IMR-90 (cell line): Measurements from ENCODE around the gene HFE. TPM values are rescaled to one million over a fixed set of nuclear protein-coding genes. Genes with fewer than 3 reads are reported as not detected.

Source experiments
- ATAC-seq: fragments of 200-7000 bp; cut with Tn5 transposase; 2 replicates; pipeline ENCODE4 v1.9.1; 2020; ENCODE audit warnings: low read depth, mild to moderate bottlenecking, moderate library complexity
- BruUV-seq: library from RNA; stranded (reverse); fragments of 400-500 nt; replicated peaks from 2 replicates; lab custom pipeline; 2021; lab: Mats Ljungman, UMichigan
- CTCF ChIA-PET: fragments of 300-600 bp; formaldehyde crosslinking; extraction: SDS; loops from one replicate; lab custom pipeline; 2021; ENCODE audit warnings: antibody characterized with exemption; lab: Yijun Ruan, JAX
- POLR2A ChIA-PET: fragments of 300-600 bp; sonication (Branson Sonifier 250); formaldehyde crosslinking; loops from one replicate; lab custom pipeline; 2022; ENCODE audit warnings: antibody characterized with exemption; ENCODE audit not compliant: unreplicated experiment; lab: Charles Lee
- DNase-seq: peaks from one replicate; pipeline ENCODE4 v3.0.0; 2013
- H2AFZ ChIP-seq: replicated peaks from 2 replicates; pipeline ENCODE3; 2013; ENCODE audit warnings: low read length, mild to moderate bottlenecking; ENCODE audit not compliant: poor library complexity
- H2AK5ac ChIP-seq: 2 replicates; pipeline ENCODE4 v1.6.1; 2013; ENCODE audit warnings: low read depth, low read length, inconsistent platforms
- H2AK9ac ChIP-seq: replicated peaks from 2 replicates; pipeline ENCODE3; 2013; ENCODE audit warnings: mild to moderate bottlenecking, low read depth, low read length, moderate library complexity; ENCODE audit not compliant: poor library complexity
- H2BK120ac ChIP-seq: 2 replicates; pipeline ENCODE4 v1.6.1; 2013; ENCODE audit warnings: low read depth, low read length, inconsistent platforms
- H2BK15ac ChIP-seq: 3 replicates; pipeline ENCODE4 v1.6.1; 2013; ENCODE audit warnings: low read depth, low read length, inconsistent platforms
- H2BK20ac ChIP-seq: 2 replicates; pipeline ENCODE4 v1.6.1; 2013; ENCODE audit warnings: low read depth, mild to moderate bottlenecking, inconsistent platforms, low read length, moderate library complexity
- H2BK5ac ChIP-seq: 2 replicates; pipeline ENCODE4 v1.6.1; 2013; ENCODE audit warnings: mild to moderate bottlenecking, low read depth, low read length, inconsistent platforms; ENCODE audit not compliant: poor library complexity, severe bottlenecking
- H3K14ac ChIP-seq: replicated peaks from 2 replicates; pipeline ENCODE4 v1.6.1; 2013; ENCODE audit warnings: low read depth, low read length, inconsistent platforms
- H3K18ac ChIP-seq: 2 replicates; pipeline ENCODE4 v1.6.1; 2013; ENCODE audit warnings: low read depth, low read length, control low read depth
- H3K23ac ChIP-seq: 2 replicates; pipeline ENCODE4 v1.6.1; 2013; ENCODE audit warnings: low read depth, low read length, inconsistent platforms
- H3K27ac ChIP-seq: 2 replicates; pipeline ENCODE4 v1.5.1; 2013; ENCODE audit warnings: mild to moderate bottlenecking, control low read depth, low read length; ENCODE audit not compliant: insufficient read depth
- H3K27me3 ChIP-seq: 2 replicates; pipeline ENCODE4 v1.6.1; 2013; ENCODE audit warnings: low read length; ENCODE audit not compliant: control insufficient read depth, insufficient read depth
- H3K36me3 ChIP-seq: 2 replicates; pipeline ENCODE4 v1.6.1; 2013; ENCODE audit warnings: low read length, mixed read lengths; ENCODE audit not compliant: control insufficient read depth, insufficient read depth
- H3K4ac ChIP-seq: 2 replicates; pipeline ENCODE4 v1.6.1; 2013; ENCODE audit warnings: low read depth, low read length, inconsistent platforms
- H3K4me1 ChIP-seq: 2 replicates; pipeline ENCODE4 v1.6.1; 2013; ENCODE audit warnings: low read length, mixed read lengths; ENCODE audit not compliant: control insufficient read depth, insufficient read depth
- H3K4me2 ChIP-seq: 2 replicates; pipeline ENCODE4 v1.6.1; 2013; ENCODE audit warnings: low read depth, mild to moderate bottlenecking, control low read depth, low read length, moderate library complexity
- H3K4me3 ChIP-seq: 2 replicates; pipeline ENCODE4 v1.5.1; 2013; ENCODE audit warnings: low read depth, mild to moderate bottlenecking, control low read depth, low read length, moderate library complexity; ENCODE audit not compliant: insufficient read depth
- H3K56ac ChIP-seq: 2 replicates; pipeline ENCODE4 v1.6.1; 2013; ENCODE audit warnings: low read length, inconsistent platforms; ENCODE audit not compliant: insufficient read depth; ENCODE audit errors: extremely low read depth
- H3K79me1 ChIP-seq, 2 experiments: 2 replicates each; pipeline ENCODE4 v1.6.1; 2013; ENCODE audit warnings: low read length in 2 of 2, inconsistent platforms in 1 of 2, low read depth in 1 of 2
- H3K9ac ChIP-seq: 2 replicates; pipeline ENCODE4 v1.6.1; 2013; ENCODE audit warnings: low read depth, low read length, control low read depth
- H3K9me1 ChIP-seq: 2 replicates; pipeline ENCODE4 v1.6.1; 2013; ENCODE audit warnings: low read length, inconsistent platforms; ENCODE audit not compliant: insufficient read depth
- H3K9me3 ChIP-seq: 2 replicates; pipeline ENCODE4 v1.6.1; 2013; ENCODE audit warnings: low read length; ENCODE audit not compliant: control insufficient read depth, insufficient read depth
- H4K20me1 ChIP-seq: 2 replicates; pipeline ENCODE4 v1.6.1; 2013; ENCODE audit warnings: low read length, inconsistent platforms; ENCODE audit not compliant: insufficient read depth
- H4K5ac ChIP-seq: 2 replicates; pipeline ENCODE4 v1.6.1; 2013; ENCODE audit warnings: mild to moderate bottlenecking, low read depth, low read length, control low read depth
- H4K8ac ChIP-seq, 2 experiments: 2 replicates each; pipeline ENCODE4 v1.6.1; 2013; ENCODE audit warnings: low read depth in 2 of 2, low read length in 2 of 2, control low read depth in 1 of 2, inconsistent platforms in 1 of 2
- H4K91ac ChIP-seq: 2 replicates; pipeline ENCODE4 v1.6.1; 2013; ENCODE audit warnings: low read depth, low read length, inconsistent platforms; ENCODE audit not compliant: insufficient read depth
- CEBPB ChIP-seq: IDR thresholded peaks from 2 replicates; pipeline ENCODE4 v1.6.1; 2012; ENCODE audit warnings: low read depth, low read length, improper control_type of control experiment
- CHD1 ChIP-seq: IDR thresholded peaks from 2 replicates; pipeline ENCODE4 v1.6.1; 2012; ENCODE audit warnings: low read depth, low read length, improper control_type of control experiment
- MAFK ChIP-seq: IDR thresholded peaks from 2 replicates; pipeline ENCODE4 v1.6.1; 2012; ENCODE audit warnings: low read depth, low read length, improper control_type of control experiment
- WGBS, 2 experiments: methylation state at CpG; one replicate each; pipeline versions ENCODE4 v1.1.5 to v1.1.7; 2013; ENCODE audit warnings: missing lambda C conversion rate in 2 of 2; ENCODE audit not compliant: insufficient read length in 1 of 2; ENCODE audit errors: extremely low coverage in 2 of 2; 5-methylcytosine and 5-hydroxymethylcytosine counted together
- dilution Hi-C: fragments of 300-500 bp; cut with HindIII; formaldehyde crosslinking; loops from one replicate; pipeline ENCODE4 v1.14.3; 2018; ENCODE audit warnings: low sequenced_read_pairs; ENCODE audit not compliant: unreplicated experiment
- in situ Hi-C: fragments of 300-500 bp; cut with MboI; formaldehyde crosslinking; loops from 3 replicates; pipeline ENCODE4 v1.14.3; 2019; ENCODE audit warnings: low sequenced_read_pairs, inconsistent platforms, mixed read lengths
- intact Hi-C: fragments of 100-400 bp; cut with micrococcal nuclease; formaldehyde crosslinking; loops from 2 replicates; pipeline ENCODE4 v1.10.0; 2022
- polyA plus RNA-seq, 3 experiments: library from polyadenylated mRNA; depleted of rRNA; stranded (reverse); fragments of >200 nt; gene quantifications; 2 replicates each; pipeline ENCODE4 v1.2.3, GENCODE V29; 2012; ENCODE audit warnings: low replicate concordance in 1 of 3
- total RNA-seq: library from RNA; depleted of rRNA; stranded (reverse); fragments of >200 nt; gene quantifications from 2 replicates; pipeline ENCODE4 v1.2.3, GENCODE V29; 2012

The HFE gene
- total and polyA plus RNA-seq, 2 of the 4 experiments (the other 2 are of a cell fraction): 14.9 to 15.7 TPM

GRCh38 chr6:26122793-26123674 is 35.8 kb downstream of the HFE start:
- Histone ChIP-seq H3K14ac (peak overlapping the region; percentile 74), H3K56ac (peak overlapping the region; percentile 86; the same call in 1 of the 2 replicates), H3K9me3 (no peaks in the 10 kb centered on the region), H3K4me1 (peaks cover 5% of the 10 kb centered on the region), H2BK20ac (peak overlapping the region; percentile 84), H4K8ac (peak overlapping the region; percentile 30 to 85), H3K4me2 (peak overlapping the region; percentile 87), H3K9me1 (no peaks in the 10 kb centered on the region), H2AK9ac (peak overlapping the region; percentile 86), H2BK5ac (peak overlapping the region; percentile 90), H3K27me3 (no peaks in the 10 kb centered on the region), H4K91ac (peak overlapping the region; percentile 83), H2BK120ac (peak overlapping the region; percentile 91), H3K4me3 (peak overlapping the region; percentile 54), H4K20me1 (peaks cover 31% of the 10 kb centered on the region), H3K79me1 (peaks cover 0 to 10% of the 10 kb centered on the region in 2 experiments; a peak in 3 of 4 replicates), H2AK5ac (0 out of 2 replicates have a peak overlapping the region, but pooled peaks have one; percentile 30), H3K18ac (peak overlapping the region; percentile 70), H3K4ac (peak overlapping the region; percentile 88), H2AFZ (peak overlapping the region; percentile 69), H3K9ac (peak overlapping the region; percentile 82), H3K36me3 (no peaks in the 10 kb centered on the region), H4K5ac (peak overlapping the region; percentile 60; the same call in 1 of the 2 replicates), H3K23ac (peak overlapping the region; percentile 90), H3K27ac (peak overlapping the region; percentile 89), H2BK15ac (peak overlapping the region; percentile 51; the same call in 2 of the 3 replicates)
- ATAC-seq (peak; percentile 47), DNase-seq (peak; percentile 99)
- TF ChIP-seq CHD1 (no peak), MAFK (peak; percentile 63; the same call in 1 of the 2 replicates), CEBPB (peak; percentile 68)
- ChIA-PET CTCF (interaction anchor here (1.0 to 1.9 kb wide), 2 partner anchors 34 to 57 kb away, joined by 3 to 7 read pairs; no protein-coding TSS in a partner anchor), POLR2A (interaction anchor here (0.6 to 4.9 kb wide), 24 partner anchors 11 to 1767 kb away, joined by 3 to 95 read pairs (median 6); partner anchors contain the start of gene HFE)
- WGBS, 2 experiments: 0% methylated on average over 7 of the region's 38 CpGs; no CpG with 5 or more reads in 1 of the 2 experiments
- BruUV-seq: TSS peak; percentile 94
- in situ Hi-C loops (no loop called here), dilution Hi-C loops (no loop called here), intact Hi-C loops (loop anchor here (1.0 to 2.0 kb wide), 4 partner anchors 19 to 75 kb away; no protein-coding TSS in a partner anchor)
